WERI-Rb-1 (cell line): Measurements from ENCODE around the gene FGFR3.

ENCODE experiments used
- DNase-seq: peaks from one replicate; pipeline ENCODE4 v3.0.0-alpha.2; 2020
- H3K27ac ChIP-seq: fragments of 250-450 bp; sonication (Bioruptor Pico); 2 replicates; pipeline ENCODE4 v1.5.1; 2020; ENCODE audit warnings: mild to moderate bottlenecking, moderate library complexity
- H3K27me3 ChIP-seq: fragments of 250-450 bp; sonication (Bioruptor Pico); 2 replicates; pipeline ENCODE4 v1.5.1; 2021; ENCODE audit warnings: mild to moderate bottlenecking, low read depth, moderate library complexity; ENCODE audit not compliant: insufficient read depth, severe bottlenecking
- H3K36me3 ChIP-seq: fragments of 250-450 bp; sonication (Bioruptor Pico); 2 replicates; pipeline ENCODE4 v1.5.1; 2020; ENCODE audit warnings: mild to moderate bottlenecking, moderate library complexity
- H3K4me3 ChIP-seq: 2 replicates; pipeline ENCODE4 v1.5.1; 2011; ENCODE audit warnings: low read depth, mild to moderate bottlenecking, control low read depth, low read length
- H3K9me3 ChIP-seq: fragments of 250-450 bp; sonication (Bioruptor Pico); 2 replicates; pipeline ENCODE4 v1.5.1; 2021; ENCODE audit warnings: mild to moderate bottlenecking, moderate library complexity; ENCODE audit not compliant: severe bottlenecking
- TF ChIP-seq, protein P1 (sequence below): IDR thresholded peaks from 2 replicates; pipeline ENCODE4 v1.5.1; 2011; ENCODE audit warnings: low read depth, mild to moderate bottlenecking, control low read depth, inconsistent platforms, low read length

FGFR3 gene

DNA sequence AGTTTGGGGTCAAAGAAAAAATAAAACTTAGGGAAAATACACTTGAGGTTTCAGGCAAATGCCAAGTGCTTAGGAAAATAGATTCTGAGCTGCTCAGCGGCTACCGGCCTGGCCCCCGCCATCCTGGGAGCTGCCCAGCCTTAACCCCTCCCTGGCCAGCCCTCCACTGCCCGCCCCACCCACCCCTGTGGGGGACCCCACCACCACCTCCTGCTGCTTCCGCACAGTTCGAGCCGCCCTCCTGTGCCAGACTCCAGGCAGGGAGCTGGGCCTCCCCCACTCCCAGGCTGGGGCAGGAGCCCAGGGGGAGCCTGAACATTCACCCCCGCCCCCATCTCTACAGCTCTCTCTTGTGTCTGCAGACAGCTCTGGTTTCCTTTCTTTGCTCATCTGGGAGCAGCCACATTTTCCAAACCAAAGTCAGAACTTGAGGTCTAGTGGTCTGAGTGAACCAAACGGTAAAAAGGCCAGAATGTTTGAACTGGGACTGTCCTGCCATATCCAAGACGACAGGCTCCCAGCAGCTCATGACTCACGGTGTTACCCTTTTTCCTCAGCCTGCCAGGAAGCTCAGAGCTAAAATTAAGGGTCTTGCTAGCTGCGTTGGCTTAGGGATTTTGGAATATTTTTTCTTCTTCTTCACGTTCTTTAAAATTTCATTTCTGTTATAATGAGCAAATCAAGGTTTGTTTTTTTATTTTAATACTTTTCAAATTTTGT, 4.7 kb upstream of the FGFR3 start:
- Histone ChIP-seq H3K4me3 (no peak overlapping the region), H3K36me3 (no peaks in the 10 kb centered on the region), H3K27ac (no peak overlapping the region), H3K9me3 (no peaks in the 10 kb centered on the region), H3K27me3 (no peaks in the 10 kb centered on the region)
- TF ChIP-seq, protein P1, sequence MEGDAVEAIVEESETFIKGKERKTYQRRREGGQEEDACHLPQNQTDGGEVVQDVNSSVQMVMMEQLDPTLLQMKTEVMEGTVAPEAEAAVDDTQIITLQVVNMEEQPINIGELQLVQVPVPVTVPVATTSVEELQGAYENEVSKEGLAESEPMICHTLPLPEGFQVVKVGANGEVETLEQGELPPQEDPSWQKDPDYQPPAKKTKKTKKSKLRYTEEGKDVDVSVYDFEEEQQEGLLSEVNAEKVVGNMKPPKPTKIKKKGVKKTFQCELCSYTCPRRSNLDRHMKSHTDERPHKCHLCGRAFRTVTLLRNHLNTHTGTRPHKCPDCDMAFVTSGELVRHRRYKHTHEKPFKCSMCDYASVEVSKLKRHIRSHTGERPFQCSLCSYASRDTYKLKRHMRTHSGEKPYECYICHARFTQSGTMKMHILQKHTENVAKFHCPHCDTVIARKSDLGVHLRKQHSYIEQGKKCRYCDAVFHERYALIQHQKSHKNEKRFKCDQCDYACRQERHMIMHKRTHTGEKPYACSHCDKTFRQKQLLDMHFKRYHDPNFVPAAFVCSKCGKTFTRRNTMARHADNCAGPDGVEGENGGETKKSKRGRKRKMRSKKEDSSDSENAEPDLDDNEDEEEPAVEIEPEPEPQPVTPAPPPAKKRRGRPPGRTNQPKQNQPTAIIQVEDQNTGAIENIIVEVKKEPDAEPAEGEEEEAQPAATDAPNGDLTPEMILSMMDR: no peak
- DNase-seq: no peak

DNA sequence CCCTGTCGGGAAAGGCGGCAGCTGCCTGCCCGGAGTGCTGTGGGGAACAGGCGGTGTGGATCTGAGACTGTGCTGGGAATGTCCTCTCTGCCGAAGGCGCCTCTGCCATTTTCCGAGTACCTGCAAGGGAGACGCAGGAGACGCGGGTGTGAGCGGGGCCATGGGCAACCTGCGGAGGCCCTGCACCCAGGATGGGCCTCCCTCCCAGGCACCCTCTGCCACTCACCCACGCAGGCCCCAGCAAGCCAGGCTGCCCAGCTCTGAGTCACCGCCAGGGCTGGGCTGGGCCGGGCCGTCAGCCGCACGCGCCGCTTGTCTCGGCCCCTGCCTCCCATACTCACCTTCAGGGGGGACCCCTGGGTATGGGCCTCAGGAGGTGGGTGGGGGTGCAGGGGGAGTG, 3.5 kb upstream of the FGFR3 start:
- Histone ChIP-seq H3K4me3 (no peak overlapping the region), H3K27ac (no peak overlapping the region), H3K27me3 (peaks cover 3% of the 10 kb centered on the region), H3K36me3 (no peaks in the 10 kb centered on the region), H3K9me3 (no peaks in the 10 kb centered on the region)
- DNase-seq: no peak
- TF ChIP-seq, protein P1: no peak

DNA sequence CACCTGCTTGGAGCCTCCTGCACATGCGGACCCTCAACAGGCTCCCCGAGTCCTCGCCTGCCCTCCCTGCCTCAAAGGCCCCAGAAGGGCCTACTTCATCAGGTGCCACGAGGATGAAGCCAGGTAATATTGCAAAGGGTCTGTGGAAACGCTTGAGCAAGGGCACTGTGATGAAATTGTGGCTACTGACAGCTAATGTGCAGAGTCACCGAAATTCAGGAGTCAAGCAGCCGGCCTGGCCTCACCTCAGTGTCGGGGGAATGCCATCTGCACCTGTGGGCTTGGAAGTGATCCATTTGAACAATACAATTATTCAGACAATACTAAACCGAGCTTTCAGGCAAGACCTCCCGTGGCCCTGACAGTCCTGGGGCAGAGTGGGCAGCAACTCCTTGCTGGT, 3.1 kb upstream of the FGFR3 start:
- TF ChIP-seq, protein P1: no peak
- Histone ChIP-seq H3K9me3 (no peaks in the 10 kb centered on the region), H3K36me3 (no peaks in the 10 kb centered on the region), H3K27ac (no peak overlapping the region), H3K27me3 (peaks cover 3% of the 10 kb centered on the region), H3K4me3 (no peak overlapping the region)
- no peak for DNase-seq

DNA sequence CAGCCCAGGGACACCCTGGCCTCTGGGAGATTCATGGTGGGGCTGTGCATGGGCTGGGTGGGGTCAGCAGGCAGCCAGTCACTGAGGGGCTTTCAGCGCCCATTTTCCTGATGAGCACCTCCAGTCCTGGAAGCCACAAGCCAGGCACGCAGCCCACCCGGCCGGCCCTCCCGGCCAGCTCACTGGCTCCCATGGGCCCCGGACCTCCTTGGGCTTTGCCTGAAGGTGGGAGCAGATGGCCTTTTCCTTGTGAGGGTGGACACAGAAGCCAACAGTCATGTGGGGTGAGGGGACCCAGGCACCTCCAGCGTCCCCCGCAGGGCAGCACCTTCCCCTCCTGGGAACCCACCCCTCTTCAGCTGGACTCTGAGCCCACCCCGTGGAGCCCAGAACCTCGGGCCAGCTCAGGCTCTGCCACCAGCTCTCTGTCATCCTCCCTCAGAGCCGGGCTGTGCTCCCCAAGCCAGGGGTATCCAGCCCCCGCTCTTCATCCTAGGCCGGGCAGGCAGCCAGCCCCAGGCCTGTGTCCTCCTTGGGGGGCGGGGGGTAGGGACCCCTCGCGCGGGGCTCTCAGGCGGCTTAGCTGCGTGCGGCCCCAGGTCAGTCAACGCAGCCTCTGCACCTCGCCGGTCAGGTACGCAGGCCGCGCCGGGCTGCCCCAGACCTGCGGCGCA, 798 bp upstream of the FGFR3 start:
- H3K9me3 ChIP-seq: no peaks in the 10 kb centered on the region
- H3K36me3 ChIP-seq: peaks cover 4% of the 10 kb centered on the region
- H3K27me3 ChIP-seq: peaks cover 3% of the 10 kb centered on the region
- H3K27ac ChIP-seq: no peak overlapping the region
- TF ChIP-seq, protein P1: no peak
- DNase-seq: no peak
- peak overlapping the region; percentile 23; the same call in 1 of the 2 replicates for H3K4me3 ChIP-seq

DNA sequence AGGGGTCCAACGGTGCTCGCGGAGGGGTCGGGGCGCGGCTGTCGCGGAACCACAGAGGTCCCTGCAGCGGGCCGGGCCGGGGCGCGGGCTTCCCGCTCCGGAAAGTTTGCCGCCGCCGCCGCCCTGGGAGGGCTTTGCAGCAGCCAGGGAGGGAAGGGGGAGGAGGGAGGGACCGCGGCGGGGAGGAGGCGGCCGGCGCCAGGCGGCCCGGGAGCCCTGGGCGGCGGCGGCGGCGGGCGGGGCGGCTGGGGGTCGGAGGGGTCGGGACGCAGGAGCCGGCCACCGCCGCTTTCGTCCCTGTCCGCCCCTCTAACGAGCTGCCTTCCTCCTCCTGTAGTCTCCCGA, 375 bp downstream of the FGFR3 start:
- H3K27me3 ChIP-seq: peaks cover 3% of the 10 kb centered on the region
- TF ChIP-seq, protein P1: no peak
- peak overlapping the region; percentile 75 for H3K27ac ChIP-seq
- no peaks in the 10 kb centered on the region for H3K9me3 ChIP-seq
- H3K4me3 ChIP-seq: peak overlapping the region; percentile 60
- H3K36me3 ChIP-seq: peaks cover 4% of the 10 kb centered on the region
- peak; percentile 58 for DNase-seq
